ENCODE measurements around the gene PACS2.

GRCh38 chr14:105442834-105443233 lies 128.3 kb downstream of the PACS2 start:
- TF ChIP-seq CTCF (IDR thresholded peaks at IDR 0.05) (no peak), POLR2A (IDR thresholded peaks at IDR 0.05) (no peak), POLR2AphosphoS5 (IDR thresholded peaks at IDR 0.05) (no peak)

Data from prostate gland (tissue), 2 donors.